Neural crest cell (in vitro differentiated cells): ENCODE results near the gene SVEP1. TPM values are rescaled to one million over a fixed set of nuclear protein-coding genes. Genes with fewer than 3 reads are reported as not detected.
"Not testable (repeated sequence)": the region's sequence is repeated elsewhere in the genome, so short reads cannot be mapped to it uniquely, and the experiment has no call there.

Experiments used
- DNase-seq: peaks from one replicate; pipeline ENCODE4 v3.0.0; 2021; ENCODE audit warnings: low read depth, mixed read lengths, low spot score
- H3K27ac Mint-ChIP-seq: one replicate; pipeline ENCODE4 v1.8.0; 2021; ENCODE audit warnings: mild to moderate bottlenecking, mixed read lengths; ENCODE audit not compliant: unreplicated experiment
- H3K27me3 Mint-ChIP-seq: 2 replicates; pipeline ENCODE4 v1.8.0; 2021; ENCODE audit warnings: low read depth, mild to moderate bottlenecking, mixed read lengths
- H3K36me3 Mint-ChIP-seq: 2 replicates; pipeline ENCODE4 v1.8.0; 2021; ENCODE audit warnings: low read depth, mild to moderate bottlenecking, mixed read lengths
- H3K4me1 Mint-ChIP-seq: 2 replicates; pipeline ENCODE4 v1.8.0; 2021; ENCODE audit warnings: mixed read lengths
- H3K4me3 Mint-ChIP-seq: one replicate; pipeline ENCODE4 v1.8.0; 2021; ENCODE audit warnings: mild to moderate bottlenecking, mixed read lengths
- H3K9me3 Mint-ChIP-seq: 2 replicates; pipeline ENCODE4 v1.8.0; 2021; ENCODE audit warnings: mixed read lengths
- CTCF ChIP-seq: fragments of 200-600 bp; sonication (generic); conservative IDR thresholded peaks from 2 replicates; pipeline ENCODE4 v1.5.0; 2021; ENCODE audit warnings: antibody characterized with exemption, mild to moderate bottlenecking
- total RNA-seq: library from RNA; stranded (reverse); gene quantifications from 2 replicates; pipeline ENCODE4 v1.2.1, GENCODE V29; 2021

Gene SVEP1
- total RNA-seq, 1 donor from 2014 or later = 1.3 TPM

DNA sequence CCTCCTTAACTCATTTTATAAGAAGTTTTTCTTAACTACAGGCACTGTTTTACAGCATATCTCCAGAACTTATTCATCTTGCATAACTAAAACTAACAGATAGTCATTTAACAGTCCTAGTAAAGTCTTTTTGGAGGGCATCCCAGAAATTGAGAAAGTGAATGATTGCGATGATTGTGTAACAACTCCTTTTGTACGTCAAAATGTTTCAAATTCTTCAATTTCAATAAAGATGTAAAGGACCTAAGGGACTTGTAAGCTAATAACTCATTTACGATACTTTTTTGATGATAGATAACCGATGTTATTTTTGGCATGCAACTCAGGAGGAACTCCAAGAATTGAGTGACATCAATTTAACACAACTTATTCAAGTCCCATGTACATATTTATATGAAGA lies 42.7 kb downstream of the SVEP1 start:
- Mint-ChIP-seq H3K4me3 (no peak overlapping the region), H3K27ac (no peak overlapping the region), H3K27me3 (no peaks in the 10 kb centered on the region), H3K36me3 (no peaks in the 10 kb centered on the region), H3K9me3 (peaks cover 13% of the 10 kb centered on the region), H3K4me1 (no peaks in the 10 kb centered on the region)
- DNase-seq = no peak
- no peak for TF ChIP-seq CTCF

DNA sequence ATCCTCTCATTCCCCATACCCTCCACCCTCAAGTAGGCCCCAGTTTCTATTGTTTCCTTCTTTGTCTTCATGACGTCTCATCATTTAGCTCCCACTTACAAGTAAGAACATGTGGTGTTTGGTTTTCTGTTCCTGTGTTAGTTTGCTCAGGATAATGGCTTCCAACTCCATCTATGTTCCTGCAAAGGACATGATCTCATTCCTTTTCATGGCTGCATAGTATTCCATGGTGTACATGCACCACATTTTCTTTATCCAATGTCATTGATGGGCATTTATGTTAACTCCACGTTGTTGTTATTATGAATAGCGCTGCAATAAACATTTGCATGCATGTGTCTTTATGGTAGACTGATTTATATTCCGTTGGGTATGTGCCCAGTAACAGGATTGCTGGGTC lies 45.4 kb downstream of the SVEP1 start:
- not testable (repeated sequence) for DNase-seq, H3K4me1 Mint-ChIP-seq, H3K36me3 Mint-ChIP-seq, H3K27me3 Mint-ChIP-seq, H3K27ac Mint-ChIP-seq, H3K4me3 Mint-ChIP-seq
- H3K9me3 Mint-ChIP-seq = peaks cover 15% of the 10 kb centered on the region

- DNase-seq = no peak
- Mint-ChIP-seq H3K27ac (no peak overlapping the region), H3K27me3 (no peaks in the 10 kb centered on the region), H3K4me3 (no peak overlapping the region), H3K4me1 (no peaks in the 10 kb centered on the region), H3K36me3 (no peaks in the 10 kb centered on the region), H3K9me3 (peaks cover 19% of the 10 kb centered on the region)
- TF ChIP-seq CTCF = no peak
These were observed 46.5 kb downstream of the SVEP1 start for GRCh38 chr9:110532908-110533665.

DNA sequence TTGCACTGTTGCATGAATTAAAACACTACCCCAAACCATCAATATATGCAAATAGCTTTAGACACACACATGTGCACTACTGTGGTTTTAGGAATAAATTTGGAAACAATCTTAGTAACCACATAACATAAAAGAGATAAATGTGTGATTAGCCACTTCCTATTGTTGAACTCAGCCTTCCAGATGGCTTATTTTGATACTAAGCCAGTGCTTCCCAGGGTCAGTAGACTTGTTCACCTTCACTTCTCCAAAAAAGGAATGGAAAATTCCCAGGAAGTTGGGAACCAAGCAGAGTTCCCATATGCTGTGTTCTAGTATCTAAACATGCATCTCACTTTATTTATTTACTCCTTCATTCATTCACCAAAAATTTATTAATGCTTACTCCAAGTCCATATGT lies 47.8 kb downstream of the SVEP1 start:
- no peaks in the 10 kb centered on the region for H3K36me3 Mint-ChIP-seq
- no peak for TF ChIP-seq CTCF
- peaks cover 20% of the 10 kb centered on the region for H3K9me3 Mint-ChIP-seq
- no peaks in the 10 kb centered on the region for H3K27me3 Mint-ChIP-seq
- no peaks in the 10 kb centered on the region for H3K4me1 Mint-ChIP-seq
- H3K4me3 Mint-ChIP-seq = no peak overlapping the region
- H3K27ac Mint-ChIP-seq = no peak overlapping the region
- no peak for DNase-seq

GRCh38 chr9:110531241-110531640 lies 48.3 kb downstream of the SVEP1 start:
- DNase-seq, H3K27ac Mint-ChIP-seq, H3K27me3 Mint-ChIP-seq, H3K4me3 Mint-ChIP-seq, H3K4me1 Mint-ChIP-seq, H3K36me3 Mint-ChIP-seq: not testable (repeated sequence)
- H3K9me3 Mint-ChIP-seq = peaks cover 20% of the 10 kb centered on the region

GRCh38 chr9:110528645-110529044 lies 50.9 kb downstream of the SVEP1 start:
- Mint-ChIP-seq H3K36me3 (no peaks in the 10 kb centered on the region), H3K9me3 (peaks cover 9% of the 10 kb centered on the region), H3K4me3 (no peak overlapping the region)

More at GRCh38 chr9:110528645-110529044, 50.9 kb downstream of the SVEP1 start:
- Mint-ChIP-seq H3K27me3 (no peaks in the 10 kb centered on the region), H3K4me1 (no peaks in the 10 kb centered on the region), H3K27ac (no peak overlapping the region)
- no peak for DNase-seq
- TF ChIP-seq CTCF = no peak
